ENCODE measurements around the gene CHRNA5.
"Not testable (repeated sequence)": the region's sequence is repeated elsewhere in the genome, so short reads cannot be mapped to it uniquely, and the experiment has no call there.

The CHRNA5 gene

DNA sequence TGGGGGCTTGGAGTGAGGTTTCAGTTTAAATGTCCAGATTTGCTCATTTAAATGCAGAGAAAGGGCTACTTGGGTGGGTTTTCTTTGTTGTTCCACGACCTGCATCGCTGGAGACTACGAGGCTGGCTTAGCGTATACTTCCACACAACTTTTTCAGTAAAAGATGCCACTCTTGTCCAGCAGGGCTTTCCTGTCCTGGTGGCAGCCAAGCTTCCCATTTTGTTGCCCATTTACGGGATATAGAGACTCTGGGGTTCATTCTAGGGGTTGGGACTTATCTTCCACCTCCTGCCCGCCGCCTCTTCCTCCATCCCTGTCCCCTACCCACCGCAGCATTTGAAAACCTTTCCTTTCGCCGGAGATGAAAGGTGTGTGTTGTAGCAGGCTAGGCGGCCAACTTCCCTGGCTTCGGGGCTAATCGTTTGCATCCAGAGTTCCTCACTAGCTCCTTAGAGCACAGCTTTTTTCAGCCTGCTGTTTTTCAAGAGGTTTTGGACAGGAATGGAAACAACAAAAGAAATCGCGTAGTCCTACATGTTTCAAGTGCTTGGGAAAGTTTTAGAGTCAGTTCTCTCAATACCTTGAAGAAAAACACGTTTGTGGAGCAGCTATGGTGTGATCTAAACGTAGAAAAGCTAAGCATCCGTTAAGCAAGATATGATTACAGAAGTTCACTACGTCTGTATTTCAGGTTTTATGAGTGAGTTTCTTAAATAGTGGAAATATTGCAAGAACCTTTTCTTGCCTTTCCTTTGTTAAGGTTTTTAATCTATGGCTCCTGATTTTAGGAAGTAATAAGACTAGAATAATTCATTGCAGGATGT lies 843 bp downstream of the CHRNA5 start:
- in situ Hi-C loops (cut with MboI; ENCODE audit: low sequenced_read_pairs): no loop called here

DNA sequence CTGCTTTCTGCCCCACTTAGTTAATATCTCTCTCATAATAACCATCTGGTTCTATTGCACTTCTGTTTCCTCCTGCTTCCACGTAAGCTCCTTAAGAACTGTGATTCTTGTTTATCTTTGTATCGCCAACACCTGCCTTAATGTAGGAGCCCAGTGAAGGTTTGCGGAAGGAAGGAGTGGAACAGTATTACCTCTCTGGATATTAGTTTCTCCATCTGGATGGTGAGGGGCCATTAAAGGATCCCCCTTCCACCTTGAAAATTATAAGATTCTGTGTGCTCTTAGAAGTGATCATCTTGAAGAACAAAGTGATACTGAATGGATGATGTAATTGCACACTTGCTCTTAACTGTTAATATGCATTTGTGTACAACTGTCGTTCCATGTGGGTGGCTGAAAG lies 2.2 kb downstream of the CHRNA5 start:
- in situ Hi-C loops (cut with MboI; ENCODE audit: low sequenced_read_pairs): no loop called here

DNA sequence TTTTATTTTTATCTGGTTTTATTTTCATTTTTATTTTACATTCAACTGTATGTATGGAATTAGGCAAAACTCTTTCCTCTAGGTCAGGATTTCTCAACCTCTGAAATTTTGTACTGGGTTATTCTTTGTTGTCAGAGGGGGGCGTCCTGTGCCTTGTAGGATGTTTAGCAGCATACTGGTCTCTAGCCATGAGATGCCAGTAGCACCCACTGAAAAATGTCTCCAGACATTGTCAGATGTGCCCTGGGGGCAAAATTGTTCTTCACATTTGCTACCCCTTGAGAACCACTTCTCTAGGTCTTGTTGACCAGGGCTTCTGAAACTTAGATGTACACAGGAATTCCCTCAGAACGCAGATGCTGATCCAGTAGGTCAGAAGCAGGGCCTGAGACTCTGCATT lies 5.4 kb downstream of the CHRNA5 start:
- in situ Hi-C loops (cut with MboI; ENCODE audit: low sequenced_read_pairs): no loop called here

DNA sequence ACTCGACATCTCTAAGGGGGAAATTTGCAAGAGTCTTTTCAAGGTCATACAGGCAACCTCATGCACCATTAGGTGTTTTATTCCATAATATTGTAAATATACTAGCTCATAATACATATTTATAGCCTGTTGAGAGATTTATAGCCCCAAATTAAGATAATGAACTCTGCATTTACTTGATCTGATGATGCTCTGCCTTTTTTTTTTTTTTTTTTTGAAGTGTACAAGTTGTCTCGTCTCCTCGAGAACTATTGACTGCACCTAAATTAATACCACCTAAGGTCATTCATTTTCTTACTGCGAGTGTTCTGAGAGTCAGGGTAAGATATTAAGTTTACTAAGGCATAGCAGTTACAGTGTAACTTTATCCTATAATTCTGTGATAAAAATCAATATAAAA lies 6.1 kb downstream of the CHRNA5 start:
- in situ Hi-C loops (cut with MboI; ENCODE audit: low sequenced_read_pairs): no loop called here

DNA sequence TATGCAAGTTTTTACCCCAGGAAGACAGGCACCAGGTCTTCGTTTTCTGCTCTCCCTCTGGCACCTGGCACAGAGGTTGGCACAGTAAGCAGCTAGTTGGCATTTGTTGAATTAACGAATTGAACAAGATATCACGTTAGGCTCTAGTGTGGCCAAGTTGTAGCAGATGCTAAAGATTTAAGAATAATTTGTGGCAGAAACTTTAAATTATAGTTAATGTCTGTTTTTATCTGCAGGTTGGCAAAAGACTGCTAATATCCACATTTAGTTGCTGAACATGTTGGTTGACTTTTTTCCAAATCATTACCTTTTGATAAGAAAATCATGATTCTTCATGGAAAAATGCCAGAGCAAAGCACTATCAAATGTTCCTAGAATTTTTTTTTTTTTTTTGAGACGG lies 8.1 kb downstream of the CHRNA5 start:
- in situ Hi-C loops (cut with MboI; ENCODE audit: low sequenced_read_pairs): no loop called here

DNA sequence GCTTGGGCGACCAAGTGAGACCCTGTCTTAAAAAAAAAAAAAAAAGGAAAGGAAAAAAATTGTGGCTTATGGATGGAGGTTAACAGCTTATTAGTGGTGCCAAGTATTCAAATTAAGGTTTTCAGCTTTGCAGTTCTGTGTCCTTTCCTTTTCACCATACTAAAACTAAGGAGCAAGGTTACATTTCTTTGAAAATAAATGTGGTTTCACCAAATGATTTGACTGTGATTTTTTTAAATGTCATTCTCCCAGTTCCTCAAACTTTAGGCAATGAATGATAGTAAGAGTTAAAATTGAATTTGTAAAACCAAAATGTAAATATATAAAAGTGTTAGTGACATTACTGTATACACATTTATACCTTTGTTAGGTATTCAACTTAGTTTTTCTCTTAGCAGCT lies 9.6 kb downstream of the CHRNA5 start:
- in situ Hi-C loops (cut with MboI; ENCODE audit: low sequenced_read_pairs): no loop called here

DNA sequence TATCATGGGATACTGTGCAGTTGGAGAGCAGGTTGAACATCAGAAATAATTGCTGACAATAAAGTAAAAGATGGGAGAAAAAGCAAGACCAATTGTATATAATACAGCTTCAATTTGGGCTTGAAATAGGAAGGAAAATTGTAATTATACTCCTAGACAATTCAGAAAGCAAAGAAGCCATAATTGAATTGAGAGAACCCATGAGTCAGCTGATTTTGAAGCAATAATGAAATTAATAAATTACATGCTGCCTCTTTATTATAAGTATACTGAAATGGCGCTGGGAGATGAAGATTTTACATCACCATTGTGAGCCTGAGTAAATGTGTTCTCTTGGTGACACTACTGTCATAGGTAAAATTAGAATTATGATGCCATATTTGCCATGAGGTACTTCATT lies 32.3 kb downstream of the CHRNA5 start:
- in situ Hi-C loops (cut with MboI; ENCODE audit: low sequenced_read_pairs): no loop called here

DNA sequence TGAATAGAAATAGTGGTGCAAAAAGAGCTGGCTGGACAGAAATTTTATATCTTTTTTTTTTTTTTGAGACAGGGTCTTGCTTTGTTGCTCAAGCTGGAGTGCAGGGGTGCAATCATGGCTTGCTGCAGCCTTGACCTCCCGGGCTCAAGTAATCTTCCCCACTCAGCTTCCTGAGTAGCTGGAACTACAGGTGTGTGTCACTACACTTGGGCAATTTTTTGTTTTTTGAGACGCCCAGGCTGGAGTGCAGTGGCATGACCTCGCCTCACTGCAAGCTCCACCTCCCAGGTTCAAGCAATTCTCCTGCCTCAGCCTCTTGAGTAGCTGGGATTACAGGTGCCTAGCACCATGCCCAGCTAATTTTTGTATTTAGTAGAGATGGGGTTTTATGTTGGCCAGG lies 33.0 kb downstream of the CHRNA5 start:
- in situ Hi-C loops (cut with MboI; ENCODE audit: low sequenced_read_pairs): no loop called here

DNA sequence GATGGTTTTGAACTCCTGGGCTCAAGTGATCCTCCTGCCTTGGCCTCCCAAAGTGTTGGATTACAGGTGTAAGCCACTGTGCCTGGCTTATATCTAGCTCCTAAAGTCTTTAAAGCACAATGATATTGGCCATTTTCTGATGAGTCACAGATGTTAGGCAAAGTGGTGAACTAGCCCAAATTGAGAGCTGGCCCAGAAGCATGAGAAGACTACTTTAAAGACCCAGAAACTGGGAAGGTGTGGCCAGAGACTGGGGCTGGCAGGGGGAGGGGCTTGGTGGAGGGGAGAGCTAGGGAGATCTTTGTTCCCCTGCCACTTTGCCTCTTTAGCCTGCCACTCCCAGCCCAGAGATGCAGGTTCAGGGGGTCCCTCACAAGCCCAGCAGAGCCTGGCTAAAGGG lies 33.9 kb downstream of the CHRNA5 start:
- in situ Hi-C loops (cut with MboI; ENCODE audit: low sequenced_read_pairs): no loop called here

DNA sequence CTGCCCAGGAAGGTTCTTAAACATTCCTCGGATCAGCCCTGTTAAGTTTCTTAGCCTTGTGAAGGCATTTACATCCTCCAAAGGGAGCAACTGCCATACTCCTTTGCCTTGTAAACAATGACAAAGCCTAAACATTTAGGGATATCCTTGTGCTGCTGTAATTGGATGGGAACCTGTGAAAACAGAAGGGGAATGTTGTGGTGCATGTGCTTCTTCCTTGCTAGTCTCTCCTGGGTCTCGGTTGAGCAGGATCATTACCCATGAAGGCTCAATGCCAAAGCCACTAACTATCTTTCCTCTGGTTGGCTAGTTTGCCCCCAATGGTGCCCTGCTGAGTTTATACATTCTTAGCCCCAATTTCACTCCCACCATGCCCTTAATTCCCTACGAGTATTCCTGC lies 38.1 kb downstream of the CHRNA5 start:
- in situ Hi-C loops (cut with MboI; ENCODE audit: low sequenced_read_pairs): no loop called here

DNA sequence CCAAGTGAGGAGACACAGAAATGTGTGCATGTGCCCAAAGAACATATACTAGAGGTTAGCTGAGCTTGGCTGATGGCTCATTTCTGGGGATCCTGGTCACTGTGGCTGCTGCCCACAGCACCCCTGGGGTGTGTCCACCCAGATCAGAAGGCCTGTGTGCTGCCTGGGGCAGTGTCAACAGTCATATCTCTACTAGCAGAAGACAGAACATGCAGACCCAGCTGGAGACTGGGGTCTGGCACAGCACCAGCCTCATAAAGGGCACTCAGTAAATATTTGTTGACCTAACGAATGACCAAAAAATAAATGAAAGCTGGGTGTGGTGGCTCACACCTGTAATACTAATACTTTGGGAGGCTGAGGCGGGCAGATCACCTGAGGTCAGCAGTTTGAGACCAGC lies 39.1 kb downstream of the CHRNA5 start:
- in situ Hi-C loops (cut with MboI; ENCODE audit: low sequenced_read_pairs): no loop called here

DNA sequence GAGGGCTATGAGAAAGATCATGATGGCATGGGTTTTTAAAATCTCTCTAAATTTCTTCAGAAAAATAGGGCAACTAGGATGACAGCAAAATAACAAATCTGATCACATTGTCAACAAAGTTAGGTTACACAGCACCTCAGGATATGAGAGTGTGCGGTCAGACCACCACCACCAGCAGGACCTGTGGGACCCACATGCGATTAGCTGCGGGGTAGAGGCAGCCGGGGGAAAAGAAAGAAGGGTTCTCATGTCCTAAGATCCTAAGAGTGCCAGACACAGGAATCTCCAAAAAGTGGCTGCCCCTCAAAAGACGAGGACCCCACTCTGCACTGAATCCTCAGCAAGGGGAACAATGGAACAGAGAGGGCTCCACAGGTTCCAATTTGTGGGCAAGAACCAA lies 39.9 kb downstream of the CHRNA5 start:
- in situ Hi-C loops (cut with MboI; ENCODE audit: low sequenced_read_pairs): no loop called here

DNA sequence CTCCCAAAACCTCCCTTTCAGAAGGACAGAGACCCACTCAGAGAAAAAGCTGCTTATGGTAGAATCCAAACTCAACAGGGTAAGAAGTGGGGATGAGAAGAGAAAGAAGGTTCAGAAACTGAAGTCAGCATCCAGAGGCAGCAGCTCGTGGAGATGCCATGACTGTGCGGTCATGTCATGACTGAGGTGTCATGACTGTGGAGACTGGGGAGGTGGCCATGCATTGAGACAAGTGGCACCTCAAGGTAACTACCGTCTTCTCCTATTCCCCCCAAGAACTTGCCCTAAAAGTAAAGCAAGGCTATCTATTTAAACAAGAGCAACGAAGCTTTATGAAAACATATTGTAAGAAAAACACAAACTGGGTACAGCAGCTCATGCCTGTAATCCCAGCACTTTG lies 40.4 kb downstream of the CHRNA5 start:
- in situ Hi-C loops (cut with MboI; ENCODE audit: low sequenced_read_pairs): no loop called here

DNA sequence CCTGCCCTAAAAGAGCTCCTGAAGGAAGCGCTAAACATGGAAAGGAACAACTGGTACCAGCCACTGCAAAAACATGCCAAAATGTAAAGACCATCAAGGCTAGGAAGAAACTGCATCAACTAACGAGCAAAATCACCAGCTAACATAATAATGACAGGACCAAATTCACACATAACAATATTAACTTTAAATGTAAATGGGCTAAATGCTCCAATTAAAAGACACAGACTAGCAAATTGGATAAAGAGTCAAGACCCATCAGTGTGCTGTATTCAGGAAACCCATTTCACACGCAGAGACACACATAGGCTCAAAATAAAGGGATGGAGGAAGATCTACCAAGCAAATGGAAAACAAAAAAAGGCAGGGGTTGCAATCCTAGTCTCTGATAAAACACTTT lies 44.2 kb downstream of the CHRNA5 start:
- in situ Hi-C loops (cut with MboI; ENCODE audit: low sequenced_read_pairs): not testable (repeated sequence)

DNA sequence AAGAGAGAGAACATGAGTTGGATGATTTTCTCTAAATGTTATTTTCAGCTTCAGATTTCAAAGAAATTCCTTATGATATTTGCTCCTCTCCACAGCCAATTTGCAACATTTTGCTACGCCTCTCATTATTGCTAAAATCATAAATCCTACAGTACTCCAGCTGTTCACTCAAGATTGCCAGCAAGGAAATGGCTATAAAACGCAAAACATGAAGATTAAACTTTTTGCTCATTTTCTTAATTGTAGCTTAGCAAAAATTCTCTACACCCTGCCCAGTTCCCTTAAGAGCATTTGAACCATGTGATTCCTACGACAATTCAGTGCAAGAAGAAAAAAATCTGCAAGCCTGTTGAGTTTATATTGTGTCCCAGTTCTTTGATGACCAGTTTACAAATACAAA lies 48.7 kb downstream of the CHRNA5 start:
- in situ Hi-C loops (cut with MboI; ENCODE audit: low sequenced_read_pairs): loop anchor here (10.0 kb wide), 1 partner anchor 91 kb away; no protein-coding TSS in a partner anchor

DNA sequence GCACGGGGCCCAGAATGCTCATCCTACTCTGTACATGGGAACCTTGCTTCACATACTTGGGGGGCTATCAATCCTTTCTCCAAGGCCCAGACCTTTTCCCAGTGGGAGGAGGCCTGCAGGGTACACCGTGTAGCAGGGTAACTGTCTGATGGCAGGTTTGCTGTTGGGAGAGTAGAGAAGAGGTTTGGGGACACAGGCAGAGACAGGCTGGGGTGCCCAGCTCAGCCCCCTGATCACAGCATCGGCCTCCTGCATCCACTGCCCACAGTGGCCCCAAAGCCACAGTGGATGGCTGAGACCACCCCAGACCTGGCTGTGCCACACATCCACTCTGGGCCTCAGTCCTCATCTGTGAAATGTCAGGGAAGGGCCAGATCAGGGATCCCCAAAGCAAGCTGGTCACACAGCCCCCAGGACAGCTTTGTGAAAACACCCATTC lies 49.9 kb downstream of the CHRNA5 start:
- in situ Hi-C loops (cut with MboI; ENCODE audit: low sequenced_read_pairs): loop anchor here (10.0 kb wide), 1 partner anchor 90 kb away; no protein-coding TSS in a partner anchor

DNA sequence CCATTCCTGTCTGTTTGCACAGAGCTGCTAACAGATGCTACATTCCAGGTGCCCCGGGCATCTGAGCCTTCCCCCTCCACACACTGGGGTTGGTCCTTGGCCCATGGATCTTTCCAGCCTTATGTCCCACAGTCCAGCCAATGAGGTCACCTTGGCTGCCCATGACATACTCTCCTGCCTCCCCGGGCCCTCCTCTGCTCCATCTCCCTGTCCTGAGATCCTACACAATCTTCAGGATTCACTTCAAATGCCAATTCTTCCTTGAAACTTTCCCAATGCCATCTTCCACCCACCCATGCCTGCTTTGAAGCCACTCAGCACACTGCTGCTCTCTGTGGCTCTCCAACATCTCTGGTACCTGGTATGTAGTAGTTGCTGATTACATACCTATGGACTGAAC lies 51.2 kb downstream of the CHRNA5 start:
- in situ Hi-C loops (cut with MboI; ENCODE audit: low sequenced_read_pairs): loop anchor here (10.0 kb wide), 1 partner anchor 88 kb away; no protein-coding TSS in a partner anchor

DNA sequence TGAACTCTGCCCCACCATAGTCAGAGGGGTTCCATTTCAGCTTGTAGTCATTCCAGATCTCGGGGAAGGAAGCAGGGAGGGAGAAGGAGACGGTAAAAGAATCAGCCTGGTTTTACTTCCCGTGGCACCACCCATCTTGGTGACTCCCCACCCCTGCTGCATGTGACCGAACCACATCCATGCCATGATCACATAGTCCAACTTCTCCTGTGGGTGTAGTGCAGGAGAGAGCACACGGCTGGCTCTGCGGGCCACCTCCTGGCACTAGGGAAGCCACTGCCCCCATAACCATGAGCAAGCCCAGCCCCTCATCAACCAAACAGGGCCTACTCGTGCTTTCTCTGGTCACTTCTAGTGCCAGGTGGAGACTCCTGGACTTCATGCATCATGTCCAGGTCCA lies 51.8 kb downstream of the CHRNA5 start:
- in situ Hi-C loops (cut with MboI; ENCODE audit: low sequenced_read_pairs): loop anchor here (10.0 kb wide), 1 partner anchor 88 kb away; no protein-coding TSS in a partner anchor

DNA sequence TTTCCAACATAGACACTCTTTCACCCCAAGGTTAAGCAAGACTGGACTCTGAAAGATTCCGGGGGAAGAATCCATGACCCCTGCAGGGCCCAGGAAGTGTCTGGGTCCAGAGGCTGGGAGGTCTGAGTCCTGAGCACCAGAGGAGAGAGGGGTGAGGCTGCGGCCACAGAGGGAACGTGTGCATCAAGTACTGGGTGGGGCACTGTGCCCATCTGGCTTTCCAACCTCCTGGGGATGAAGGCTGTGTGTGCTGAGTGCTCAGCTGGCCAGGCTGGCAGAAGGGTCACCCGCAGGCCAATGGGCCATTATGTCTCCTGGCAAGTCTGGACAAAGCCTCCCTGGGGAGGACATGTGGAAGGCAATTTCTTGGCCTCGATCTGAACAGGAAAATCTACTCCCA lies 52.2 kb downstream of the CHRNA5 start:
- in situ Hi-C loops (cut with MboI; ENCODE audit: low sequenced_read_pairs): loop anchor here (10.0 kb wide), 1 partner anchor 87 kb away; no protein-coding TSS in a partner anchor

DNA sequence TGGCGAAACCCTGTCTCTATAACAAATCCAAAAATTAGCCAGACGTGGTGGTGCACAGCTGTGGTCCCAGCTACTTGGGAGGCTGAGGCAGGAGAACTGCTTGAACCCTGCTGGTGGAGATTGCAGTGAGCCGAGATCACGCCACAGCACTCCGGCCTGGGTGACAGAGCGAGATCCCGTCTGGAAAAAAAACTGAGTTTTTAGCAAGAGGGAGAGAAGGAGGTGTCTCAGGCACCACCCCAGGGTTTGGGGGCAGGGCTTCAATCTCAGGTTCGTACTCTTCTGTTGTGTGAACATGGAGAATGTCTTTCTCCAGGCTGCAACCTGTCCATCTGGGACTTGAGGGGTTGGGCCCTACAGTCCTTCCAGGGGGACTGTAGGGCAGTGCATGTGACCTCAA lies 52.7 kb downstream of the CHRNA5 start:
- in situ Hi-C loops (cut with MboI; ENCODE audit: low sequenced_read_pairs): loop anchor here (10.0 kb wide), 1 partner anchor 87 kb away; no protein-coding TSS in a partner anchor

DNA sequence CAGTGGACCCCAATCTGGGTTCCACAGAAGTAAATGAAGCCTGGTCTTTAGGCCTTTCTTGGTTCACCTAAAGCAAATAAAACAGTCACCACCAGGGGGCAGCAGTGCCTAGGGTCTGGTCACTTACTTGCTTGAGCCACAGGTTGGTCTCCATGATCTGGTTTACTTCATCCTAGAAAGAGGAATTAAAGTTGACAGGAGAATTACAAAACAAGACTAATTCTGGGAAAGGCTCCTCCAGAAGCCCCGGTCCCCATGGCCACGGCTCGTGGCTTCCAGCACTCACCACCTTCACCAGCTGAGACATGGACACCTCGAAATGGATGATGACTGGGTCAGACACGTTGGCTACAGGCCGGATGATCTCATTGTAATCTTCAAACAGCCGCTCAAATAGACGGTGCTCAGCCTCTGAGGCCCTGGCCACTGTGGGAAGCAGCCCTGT lies 53.2 kb downstream of the CHRNA5 start:
- in situ Hi-C loops (cut with MboI; ENCODE audit: low sequenced_read_pairs): loop anchor here (10.0 kb wide), 1 partner anchor 86 kb away; no protein-coding TSS in a partner anchor

All from HL-60/S4 treated with phorbol 12-myristate 13-acetate at 8.2 ng/mL for 4 days and 3 days (cell line).